HCT116 (cell line): ENCODE measurements around the gene FAM117A. TPM values are rescaled to one million over a fixed set of nuclear protein-coding genes. Genes with fewer than 3 reads are reported as not detected.

Experiments used
- ATAC-seq: fragments of 200-7000 bp; cut with Tn5 transposase; 2 replicates; pipeline ENCODE4 v1.9.1; 2020; ENCODE audit warnings: mild to moderate bottlenecking, moderate library complexity
- BruUV-seq: library from RNA; stranded (reverse); fragments of 400-500 nt; replicated peaks from 2 replicates; lab custom pipeline; 2021; lab: Mats Ljungman, UMichigan
- CTCF ChIA-PET: fragments of 300-600 bp; sonication (Branson Sonifier 250); formaldehyde crosslinking; loops from one replicate; lab custom pipeline; 2021; ENCODE audit warnings: antibody characterized with exemption; lab: Charles Lee
- POLR2A ChIA-PET: fragments of 300-600, 350-600 bp; sonication (Branson Sonifier 250); formaldehyde crosslinking; loops from one replicate; lab custom pipeline; 2021; ENCODE audit warnings: antibody characterized with exemption; lab: Charles Lee
- RAD21 ChIA-PET, 2 experiments: fragments of 300-600 bp; sonication (Branson Sonifier 250); formaldehyde crosslinking; loops; one replicate each; lab custom pipeline; 2023; ENCODE audit warnings: low total read pairs in 2 of 2; ENCODE audit not compliant: uncharacterized antibody in 2 of 2, unreplicated experiment in 2 of 2, low non-redundant PET in 1 of 2; lab: Charles Lee
- DNase-seq: peaks from one replicate; pipeline ENCODE4 v3.0.0-alpha.2; 2010; ENCODE audit warnings: low read depth, low spot score
- H2AFZ ChIP-seq: fragments of 200-600 bp; shearing (Covaris generic), sonication (generic); 2 replicates; pipeline ENCODE4 v1.6.1; 2017; ENCODE audit warnings: low read depth, mixed run types, mixed read lengths, antibody characterized with exemption, low read length; ENCODE audit not compliant: poor library complexity, severe bottlenecking
- H3K27ac ChIP-seq: 2 replicates; pipeline ENCODE4 v1.5.1; 2012; ENCODE audit warnings: low read depth, low read length
- H3K27me3 ChIP-seq: fragments of 200-600 bp; sonication (generic); 2 replicates; pipeline ENCODE4 v1.6.1; 2016; ENCODE audit warnings: mixed run types, low read length, mixed read lengths; ENCODE audit not compliant: insufficient read depth
- H3K36me3 ChIP-seq, 2 experiments: fragments of 200-500 bp in 1 of 2; fragments of 200-600 bp in 1 of 2; sonication (Bioruptor generic) in 1 of 2; sonication (generic) in 1 of 2; 2 replicates each; pipeline versions ENCODE4 v1.5.1 to v1.6.1; 2014 to 2016; ENCODE audit warnings: low read length in 2 of 2, inconsistent platforms in 1 of 2, mixed read lengths in 1 of 2, mixed run types in 1 of 2; ENCODE audit not compliant: insufficient read depth in 2 of 2, control insufficient read depth in 1 of 2
- H3K4me1 ChIP-seq, 2 experiments: fragments of 200-600 bp in 1 of 2; sonication (generic) in 1 of 2; 2 replicates each; pipeline versions ENCODE4 v1.5.1 to v1.6.1; 2012 to 2017; ENCODE audit warnings: low read length in 2 of 2, inconsistent platforms in 1 of 2, mild to moderate bottlenecking in 1 of 2, mixed read lengths in 1 of 2, mixed run types in 1 of 2, moderate library complexity in 1 of 2; ENCODE audit not compliant: insufficient read depth in 2 of 2, control insufficient read depth in 1 of 2
- H3K4me2 ChIP-seq: fragments of 200-600 bp; sonication (generic); 2 replicates; pipeline ENCODE4 v1.6.1; 2017; ENCODE audit warnings: mixed run types, low read length, mixed read lengths
- H3K4me3 ChIP-seq, 2 experiments: fragments of 200-600 bp in 1 of 2; sonication (generic) in 1 of 2; replicated peaks in 1 of 2; 2 replicates each; pipeline ENCODE4 v1.5.1; 2011 to 2016; ENCODE audit warnings: low read length in 2 of 2, control low read depth in 1 of 2, low read depth in 1 of 2, mild to moderate bottlenecking in 1 of 2, mixed read lengths in 1 of 2, mixed run types in 1 of 2
- H3K79me2 ChIP-seq: fragments of 200-600 bp; sonication (generic); 2 replicates; pipeline ENCODE4 v1.6.1; 2017; ENCODE audit warnings: mild to moderate bottlenecking, mixed run types, low read length, moderate library complexity, mixed read lengths; ENCODE audit not compliant: insufficient read depth
- H3K9ac ChIP-seq: fragments of 200-600 bp; sonication (generic); 2 replicates; pipeline ENCODE4 v1.6.1; 2016; ENCODE audit warnings: low read length, mixed read lengths
- H3K9me2 ChIP-seq: fragments of 200-600 bp; sonication (generic), shearing (Covaris generic); 2 replicates; pipeline ENCODE4 v1.6.1; 2017; ENCODE audit warnings: mixed run types, mild to moderate bottlenecking, moderate library complexity; ENCODE audit not compliant: insufficient read depth
- H3K9me3 ChIP-seq, 2 experiments: fragments of 200-500 bp in 1 of 2; fragments of 200-600 bp in 1 of 2; sonication (Bioruptor generic) in 1 of 2; sonication (generic) in 1 of 2; 2 replicates each; pipeline ENCODE4 v1.6.1; 2014 to 2017; ENCODE audit warnings: low read length in 2 of 2, mixed read lengths in 2 of 2, inconsistent platforms in 1 of 2, low read depth in 1 of 2, mild to moderate bottlenecking in 1 of 2, mixed run types in 1 of 2, moderate library complexity in 1 of 2; ENCODE audit not compliant: control insufficient read depth in 1 of 2, insufficient read depth in 1 of 2
- H4K20me1 ChIP-seq: fragments of 200-600 bp; sonication (generic), shearing (Covaris generic); 2 replicates; pipeline ENCODE4 v1.6.1; 2017; ENCODE audit warnings: mixed run types, mild to moderate bottlenecking, moderate library complexity; ENCODE audit not compliant: insufficient read depth
- POLR2AphosphoS5 ChIP-seq: IDR thresholded peaks from 2 replicates; pipeline ENCODE4 v1.6.1; 2011; ENCODE audit warnings: mild to moderate bottlenecking, low read depth, low read length, moderate library complexity
- RAD21 ChIP-seq: IDR thresholded peaks from 2 replicates; pipeline ENCODE4 v1.6.1; 2012; ENCODE audit warnings: low read depth, mild to moderate bottlenecking
- SIN3A ChIP-seq: IDR thresholded peaks from 2 replicates; pipeline ENCODE4 v1.6.1; 2012; ENCODE audit warnings: low read depth
- SRF ChIP-seq: IDR thresholded peaks from 2 replicates; pipeline ENCODE4 v1.6.1; 2012; ENCODE audit warnings: low read depth
- intact Hi-C: fragments of 100-400 bp; cut with micrococcal nuclease; formaldehyde crosslinking; loops from 2 replicates; pipeline ENCODE4 v1.10.0; 2022
- total RNA-seq: library from RNA; stranded (reverse); gene quantifications from one replicate; pipeline ENCODE4 v1.2.1, GENCODE V29; 2021; ENCODE audit not compliant: unreplicated experiment
- TF ChIP-seq, protein P1 (sequence below): IDR thresholded peaks from 2 replicates; pipeline ENCODE4 v1.6.1; 2012; ENCODE audit warnings: low read depth
- TF ChIP-seq, protein P2 (sequence below): IDR thresholded peaks from 2 replicates; pipeline ENCODE4 v1.6.1; 2011; ENCODE audit warnings: mild to moderate bottlenecking, low read length, moderate library complexity; ENCODE audit not compliant: insufficient replicate concordance; ENCODE audit errors: extremely low read depth

The FAM117A gene
- total RNA-seq, 1 experiment from 2014 or later = 12.8 TPM

DNA sequence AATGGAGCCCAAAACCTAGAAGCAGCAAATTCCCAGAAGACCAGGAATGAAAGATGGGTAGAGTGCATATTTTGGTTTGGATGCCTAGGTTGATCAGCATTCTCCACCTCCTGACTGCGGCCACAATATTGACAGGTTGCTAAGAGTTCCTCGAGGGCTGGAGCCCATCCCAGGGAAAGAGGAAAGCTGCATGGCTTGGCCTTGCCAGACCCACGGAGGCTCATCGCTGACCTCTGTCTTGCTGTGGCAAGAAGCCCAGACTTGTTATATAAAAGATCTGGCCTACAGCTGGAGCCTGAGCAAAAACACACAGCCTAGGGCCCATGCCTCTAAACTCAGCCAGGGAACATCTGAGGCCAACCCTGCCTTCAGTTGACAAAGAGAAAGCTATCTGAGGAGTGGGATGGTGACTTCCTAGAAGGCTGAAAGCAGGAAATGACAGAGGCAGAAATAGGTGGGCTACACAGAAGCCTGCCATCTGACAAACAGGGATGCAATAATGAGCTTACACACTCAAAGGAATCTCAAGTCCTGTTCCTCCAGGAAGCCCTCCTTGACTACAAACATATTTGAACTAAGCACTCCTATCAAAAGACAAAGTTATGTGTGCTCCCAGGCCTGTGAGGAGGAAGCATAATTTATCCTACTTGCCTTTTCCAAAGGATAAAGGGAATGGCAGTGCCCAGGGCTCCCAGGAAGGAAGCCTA, 33.7 kb downstream of the FAM117A start:
- Histone ChIP-seq H3K4me1 (no peaks in the 10 kb centered on the region), H4K20me1 (no peaks in the 10 kb centered on the region), H3K4me2 (no peak overlapping the region), H3K4me3 (no peak overlapping the region), H2AFZ (no peak overlapping the region), H3K79me2 (no peaks in the 10 kb centered on the region), H3K27me3 (no peaks in the 10 kb centered on the region), H3K9me3 (no peaks in the 10 kb centered on the region), H3K27ac (no peak overlapping the region), H3K9me2 (no peaks in the 10 kb centered on the region), H3K36me3 (no peaks in the 10 kb centered on the region), H3K9ac (no peak overlapping the region)
- ChIA-PET CTCF (interaction anchor here (1.6 kb wide), 1 partner anchor 22 kb away, joined by 4 read pairs; no protein-coding TSS in a partner anchor), POLR2A (interaction anchor here (1.1 to 1.5 kb wide), 2 partner anchors 15 to 34 kb away, joined by 3 to 4 read pairs; no protein-coding TSS in a partner anchor), RAD21 (no interaction called here)
- BruUV-seq = no TSS peak
- intact Hi-C loops = no loop called here
- no peak for DNase-seq
- no peak for ATAC-seq
- TF ChIP-seq, protein P1, sequence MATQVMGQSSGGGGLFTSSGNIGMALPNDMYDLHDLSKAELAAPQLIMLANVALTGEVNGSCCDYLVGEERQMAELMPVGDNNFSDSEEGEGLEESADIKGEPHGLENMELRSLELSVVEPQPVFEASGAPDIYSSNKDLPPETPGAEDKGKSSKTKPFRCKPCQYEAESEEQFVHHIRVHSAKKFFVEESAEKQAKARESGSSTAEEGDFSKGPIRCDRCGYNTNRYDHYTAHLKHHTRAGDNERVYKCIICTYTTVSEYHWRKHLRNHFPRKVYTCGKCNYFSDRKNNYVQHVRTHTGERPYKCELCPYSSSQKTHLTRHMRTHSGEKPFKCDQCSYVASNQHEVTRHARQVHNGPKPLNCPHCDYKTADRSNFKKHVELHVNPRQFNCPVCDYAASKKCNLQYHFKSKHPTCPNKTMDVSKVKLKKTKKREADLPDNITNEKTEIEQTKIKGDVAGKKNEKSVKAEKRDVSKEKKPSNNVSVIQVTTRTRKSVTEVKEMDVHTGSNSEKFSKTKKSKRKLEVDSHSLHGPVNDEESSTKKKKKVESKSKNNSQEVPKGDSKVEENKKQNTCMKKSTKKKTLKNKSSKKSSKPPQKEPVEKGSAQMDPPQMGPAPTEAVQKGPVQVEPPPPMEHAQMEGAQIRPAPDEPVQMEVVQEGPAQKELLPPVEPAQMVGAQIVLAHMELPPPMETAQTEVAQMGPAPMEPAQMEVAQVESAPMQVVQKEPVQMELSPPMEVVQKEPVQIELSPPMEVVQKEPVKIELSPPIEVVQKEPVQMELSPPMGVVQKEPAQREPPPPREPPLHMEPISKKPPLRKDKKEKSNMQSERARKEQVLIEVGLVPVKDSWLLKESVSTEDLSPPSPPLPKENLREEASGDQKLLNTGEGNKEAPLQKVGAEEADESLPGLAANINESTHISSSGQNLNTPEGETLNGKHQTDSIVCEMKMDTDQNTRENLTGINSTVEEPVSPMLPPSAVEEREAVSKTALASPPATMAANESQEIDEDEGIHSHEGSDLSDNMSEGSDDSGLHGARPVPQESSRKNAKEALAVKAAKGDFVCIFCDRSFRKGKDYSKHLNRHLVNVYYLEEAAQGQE = no peak
- TF ChIP-seq POLR2AphosphoS5 = no peak
- TF ChIP-seq SRF = no peak
- TF ChIP-seq, protein P2, sequence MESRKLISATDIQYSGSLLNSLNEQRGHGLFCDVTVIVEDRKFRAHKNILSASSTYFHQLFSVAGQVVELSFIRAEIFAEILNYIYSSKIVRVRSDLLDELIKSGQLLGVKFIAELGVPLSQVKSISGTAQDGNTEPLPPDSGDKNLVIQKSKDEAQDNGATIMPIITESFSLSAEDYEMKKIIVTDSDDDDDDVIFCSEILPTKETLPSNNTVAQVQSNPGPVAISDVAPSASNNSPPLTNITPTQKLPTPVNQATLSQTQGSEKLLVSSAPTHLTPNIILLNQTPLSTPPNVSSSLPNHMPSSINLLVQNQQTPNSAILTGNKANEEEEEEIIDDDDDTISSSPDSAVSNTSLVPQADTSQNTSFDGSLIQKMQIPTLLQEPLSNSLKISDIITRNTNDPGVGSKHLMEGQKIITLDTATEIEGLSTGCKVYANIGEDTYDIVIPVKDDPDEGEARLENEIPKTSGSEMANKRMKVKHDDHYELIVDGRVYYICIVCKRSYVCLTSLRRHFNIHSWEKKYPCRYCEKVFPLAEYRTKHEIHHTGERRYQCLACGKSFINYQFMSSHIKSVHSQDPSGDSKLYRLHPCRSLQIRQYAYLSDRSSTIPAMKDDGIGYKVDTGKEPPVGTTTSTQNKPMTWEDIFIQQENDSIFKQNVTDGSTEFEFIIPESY = no peak
- no peak for TF ChIP-seq SIN3A
- no peak for TF ChIP-seq RAD21
